PC-9 (cell line): ENCODE results near the gene CHRNA3.

Experiments used
- EZH2 ChIP-seq: fragments of 200-600 bp; sonication (generic); IDR thresholded peaks from 2 replicates; pipeline ENCODE4 v1.8.0; 2017; ENCODE audit warnings: antibody characterized with exemption, low read depth
- TF ChIP-seq, protein P1 (sequence below): fragments of 200-600 bp; sonication (generic); conservative IDR thresholded peaks from 2 replicates; pipeline ENCODE4 v1.6.1; 2017; ENCODE audit warnings: mixed run types, antibody characterized with exemption, mild to moderate bottlenecking, moderate library complexity

DNA sequence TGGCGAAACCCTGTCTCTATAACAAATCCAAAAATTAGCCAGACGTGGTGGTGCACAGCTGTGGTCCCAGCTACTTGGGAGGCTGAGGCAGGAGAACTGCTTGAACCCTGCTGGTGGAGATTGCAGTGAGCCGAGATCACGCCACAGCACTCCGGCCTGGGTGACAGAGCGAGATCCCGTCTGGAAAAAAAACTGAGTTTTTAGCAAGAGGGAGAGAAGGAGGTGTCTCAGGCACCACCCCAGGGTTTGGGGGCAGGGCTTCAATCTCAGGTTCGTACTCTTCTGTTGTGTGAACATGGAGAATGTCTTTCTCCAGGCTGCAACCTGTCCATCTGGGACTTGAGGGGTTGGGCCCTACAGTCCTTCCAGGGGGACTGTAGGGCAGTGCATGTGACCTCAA, 2.7 kb downstream of the CHRNA3 start:
- TF ChIP-seq, protein P1, sequence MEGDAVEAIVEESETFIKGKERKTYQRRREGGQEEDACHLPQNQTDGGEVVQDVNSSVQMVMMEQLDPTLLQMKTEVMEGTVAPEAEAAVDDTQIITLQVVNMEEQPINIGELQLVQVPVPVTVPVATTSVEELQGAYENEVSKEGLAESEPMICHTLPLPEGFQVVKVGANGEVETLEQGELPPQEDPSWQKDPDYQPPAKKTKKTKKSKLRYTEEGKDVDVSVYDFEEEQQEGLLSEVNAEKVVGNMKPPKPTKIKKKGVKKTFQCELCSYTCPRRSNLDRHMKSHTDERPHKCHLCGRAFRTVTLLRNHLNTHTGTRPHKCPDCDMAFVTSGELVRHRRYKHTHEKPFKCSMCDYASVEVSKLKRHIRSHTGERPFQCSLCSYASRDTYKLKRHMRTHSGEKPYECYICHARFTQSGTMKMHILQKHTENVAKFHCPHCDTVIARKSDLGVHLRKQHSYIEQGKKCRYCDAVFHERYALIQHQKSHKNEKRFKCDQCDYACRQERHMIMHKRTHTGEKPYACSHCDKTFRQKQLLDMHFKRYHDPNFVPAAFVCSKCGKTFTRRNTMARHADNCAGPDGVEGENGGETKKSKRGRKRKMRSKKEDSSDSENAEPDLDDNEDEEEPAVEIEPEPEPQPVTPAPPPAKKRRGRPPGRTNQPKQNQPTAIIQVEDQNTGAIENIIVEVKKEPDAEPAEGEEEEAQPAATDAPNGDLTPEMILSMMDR, result no peak
- TF ChIP-seq EZH2, result no peak
